SK-N-SH treated with all-trans-retinoic acid at 6 μM for 48 hours (cell line): Measurements from ENCODE around the gene MYO19.

ENCODE experiments used
- ATAC-seq: fragments of 200-7000 bp; cut with Tn5 transposase; 3 replicates; pipeline ENCODE4 v1.9.1; 2020; ENCODE audit warnings: mild to moderate bottlenecking, moderate library complexity
- ARNTL ChIP-seq: fragments of 450-650 bp; formaldehyde crosslinking; IDR thresholded peaks from 2 replicates; pipeline ENCODE4 v1.5.0; 2020; ENCODE audit warnings: low read depth, mild to moderate bottlenecking, moderate library complexity, borderline replicate concordance
- BACH2 ChIP-seq: fragments of 250-450 bp; sonication (Bioruptor Pico); IDR thresholded peaks from 2 replicates; pipeline ENCODE4 v1.9.0; 2021; ENCODE audit warnings: mild to moderate bottlenecking, borderline replicate concordance
- CSDC2 ChIP-seq: fragments of 250-450 bp; sonication (Bioruptor Pico); IDR thresholded peaks from 2 replicates; pipeline ENCODE4 v1.5.0; 2020; ENCODE audit warnings: mild to moderate bottlenecking, moderate library complexity
- ESRRG ChIP-seq: fragments of 250-450 bp; sonication (Bioruptor Pico); IDR thresholded peaks from 2 replicates; pipeline ENCODE4 v1.6.1; 2021; ENCODE audit warnings: mild to moderate bottlenecking
- GLIS3 ChIP-seq: fragments of 250-450 bp; sonication (Bioruptor Pico); IDR thresholded peaks from 2 replicates; pipeline ENCODE4 v1.5.0; 2020; ENCODE audit warnings: mild to moderate bottlenecking, moderate library complexity
- ISL1 ChIP-seq: fragments of 250-450 bp; sonication (Bioruptor Pico); IDR thresholded peaks from 2 replicates; pipeline ENCODE4 v2.1.2; 2022; ENCODE audit warnings: mild to moderate bottlenecking, moderate library complexity
- OSR1 ChIP-seq: fragments of 250-450 bp; sonication (Bioruptor Pico); IDR thresholded peaks from 2 replicates; pipeline ENCODE4 v1.8.0; 2022; ENCODE audit warnings: moderate library complexity, mild to moderate bottlenecking, inconsistent platforms
- PPARA ChIP-seq: fragments of 250-450 bp; sonication (Bioruptor Pico); IDR thresholded peaks from 2 replicates; pipeline ENCODE4 v1.5.0; 2020; ENCODE audit warnings: mild to moderate bottlenecking, borderline replicate concordance
- RARB ChIP-seq: fragments of 250-450 bp; sonication (Bioruptor Pico); IDR thresholded peaks from 2 replicates; pipeline ENCODE4 v1.8.0; 2021; ENCODE audit warnings: mild to moderate bottlenecking, moderate library complexity
- SNAI2 ChIP-seq: fragments of 250-450 bp; sonication (Bioruptor Pico); IDR thresholded peaks from 2 replicates; pipeline ENCODE4 v1.5.0; 2020; ENCODE audit warnings: mild to moderate bottlenecking, moderate library complexity
- TCF4 ChIP-seq: fragments of 250-450 bp; sonication (Bioruptor Pico); IDR thresholded peaks from 2 replicates; pipeline ENCODE4 v1.8.0; 2021; ENCODE audit warnings: mild to moderate bottlenecking, moderate library complexity, borderline replicate concordance
- TOX ChIP-seq: fragments of 250-450 bp; sonication (Bioruptor Pico); IDR thresholded peaks from 2 replicates; pipeline ENCODE4 v1.8.0; 2021; ENCODE audit warnings: mild to moderate bottlenecking, moderate library complexity, borderline replicate concordance
- ZFP3 ChIP-seq: fragments of 250-450 bp; sonication (Bioruptor Pico); IDR thresholded peaks from 2 replicates; pipeline ENCODE4 v1.5.0; 2020; ENCODE audit warnings: mild to moderate bottlenecking, moderate library complexity
- ZFP30 ChIP-seq: fragments of 450-650 bp; formaldehyde crosslinking; IDR thresholded peaks from 2 replicates; pipeline ENCODE4 v1.5.0; 2022; ENCODE audit warnings: mild to moderate bottlenecking, moderate library complexity
- ZNF565 ChIP-seq: fragments of 450-650 bp; formaldehyde crosslinking; conservative IDR thresholded peaks from 2 replicates; pipeline ENCODE4 v1.5.0; 2020; ENCODE audit warnings: low read depth, mild to moderate bottlenecking, moderate library complexity
- ZNF70 ChIP-seq: fragments of 450-650 bp; formaldehyde crosslinking; IDR thresholded peaks from 2 replicates; pipeline ENCODE4 v1.5.0; 2020; ENCODE audit warnings: mild to moderate bottlenecking, moderate library complexity
- ZNF8 ChIP-seq: fragments of 450-650 bp; formaldehyde crosslinking; IDR thresholded peaks from 2 replicates; pipeline ENCODE4 v1.5.0; 2020; ENCODE audit warnings: mild to moderate bottlenecking, moderate library complexity
- TF ChIP-seq, protein P1 (sequence below): fragments of 250-450 bp; sonication (Bioruptor Pico); IDR thresholded peaks from 2 replicates; pipeline ENCODE4 v1.5.1; 2021; ENCODE audit warnings: mild to moderate bottlenecking, moderate library complexity
- TF ChIP-seq, protein P2 (sequence below): fragments of 250-450 bp; sonication (Bioruptor Pico); IDR thresholded peaks from 2 replicates; pipeline ENCODE4 v1.8.0; 2020; ENCODE audit warnings: mild to moderate bottlenecking, moderate library complexity, borderline replicate concordance
- TF ChIP-seq, protein P3 (sequence below): fragments of 250-450 bp; sonication (Bioruptor Pico); IDR thresholded peaks from 2 replicates; pipeline ENCODE4 v1.5.0; 2020; ENCODE audit warnings: mild to moderate bottlenecking, moderate library complexity
- TF ChIP-seq, protein P4 (sequence below): fragments of 250-450 bp; sonication (Bioruptor Pico); IDR thresholded peaks from 2 replicates; pipeline ENCODE4 v1.8.0; 2021; ENCODE audit warnings: low read depth, mild to moderate bottlenecking, moderate library complexity, borderline replicate concordance

The MYO19 gene, protein sequence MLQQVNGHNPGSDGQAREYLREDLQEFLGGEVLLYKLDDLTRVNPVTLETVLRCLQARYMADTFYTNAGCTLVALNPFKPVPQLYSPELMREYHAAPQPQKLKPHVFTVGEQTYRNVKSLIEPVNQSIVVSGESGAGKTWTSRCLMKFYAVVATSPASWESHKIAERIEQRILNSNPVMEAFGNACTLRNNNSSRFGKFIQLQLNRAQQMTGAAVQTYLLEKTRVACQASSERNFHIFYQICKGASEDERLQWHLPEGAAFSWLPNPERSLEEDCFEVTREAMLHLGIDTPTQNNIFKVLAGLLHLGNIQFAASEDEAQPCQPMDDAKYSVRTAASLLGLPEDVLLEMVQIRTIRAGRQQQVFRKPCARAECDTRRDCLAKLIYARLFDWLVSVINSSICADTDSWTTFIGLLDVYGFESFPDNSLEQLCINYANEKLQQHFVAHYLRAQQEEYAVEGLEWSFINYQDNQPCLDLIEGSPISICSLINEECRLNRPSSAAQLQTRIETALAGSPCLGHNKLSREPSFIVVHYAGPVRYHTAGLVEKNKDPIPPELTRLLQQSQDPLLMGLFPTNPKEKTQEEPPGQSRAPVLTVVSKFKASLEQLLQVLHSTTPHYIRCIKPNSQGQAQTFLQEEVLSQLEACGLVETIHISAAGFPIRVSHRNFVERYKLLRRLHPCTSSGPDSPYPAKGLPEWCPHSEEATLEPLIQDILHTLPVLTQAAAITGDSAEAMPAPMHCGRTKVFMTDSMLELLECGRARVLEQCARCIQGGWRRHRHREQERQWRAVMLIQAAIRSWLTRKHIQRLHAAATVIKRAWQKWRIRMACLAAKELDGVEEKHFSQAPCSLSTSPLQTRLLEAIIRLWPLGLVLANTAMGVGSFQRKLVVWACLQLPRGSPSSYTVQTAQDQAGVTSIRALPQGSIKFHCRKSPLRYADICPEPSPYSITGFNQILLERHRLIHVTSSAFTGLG

DNA sequence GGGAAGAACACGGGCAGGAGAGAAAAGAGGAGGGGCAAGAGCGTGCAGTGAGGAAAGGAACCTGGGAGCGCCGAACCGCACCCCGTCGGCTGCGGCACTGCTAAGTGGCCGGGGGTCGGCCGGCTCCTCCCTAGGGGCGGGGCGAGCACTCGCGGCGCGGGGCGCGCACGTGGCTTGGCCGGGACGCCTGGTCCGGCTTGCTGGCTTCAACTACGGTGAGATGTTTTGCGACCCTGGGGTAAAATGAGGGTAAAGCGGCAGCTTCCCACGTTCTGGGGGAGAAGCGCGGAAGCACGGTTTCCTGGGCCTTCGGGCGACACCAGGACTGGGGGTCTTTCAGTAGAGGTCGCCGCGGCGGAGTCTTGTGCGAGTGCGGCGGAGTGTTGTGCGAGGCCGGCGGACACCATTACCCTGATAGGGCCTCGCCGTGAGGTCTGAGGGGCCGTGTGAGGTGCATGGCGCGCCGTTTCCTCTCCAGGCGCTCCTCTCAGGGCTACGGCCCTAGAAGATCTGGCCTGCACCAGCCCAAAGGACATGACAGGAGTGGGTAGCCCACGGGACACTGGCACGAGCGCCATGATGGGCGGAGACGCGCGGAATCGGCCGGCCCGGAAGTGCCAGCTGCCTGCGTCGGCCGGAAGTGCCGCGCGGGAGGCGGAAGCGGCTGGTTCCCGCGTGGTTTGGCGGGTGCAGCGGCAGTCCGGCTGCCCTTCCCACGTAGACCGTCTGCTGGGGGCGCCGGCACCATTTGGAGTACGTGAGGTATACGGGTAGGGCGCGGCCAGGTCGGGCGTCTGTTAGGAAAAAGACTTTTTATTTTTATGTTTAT, at the start of gene MYO19, which contains the start of gene PIGW:
Gene MYO19 (minus strand): TSS at position 29 of the 829 bp plus-strand sequence. CDS start 2,330 bp downstream, outside the sequence.
Gene PIGW (plus strand): TSS at position 148 of the 829 bp plus-strand sequence. CDS start 2,115 bp downstream, outside the sequence.
- ATAC-seq = peak; percentile 92

DNA sequence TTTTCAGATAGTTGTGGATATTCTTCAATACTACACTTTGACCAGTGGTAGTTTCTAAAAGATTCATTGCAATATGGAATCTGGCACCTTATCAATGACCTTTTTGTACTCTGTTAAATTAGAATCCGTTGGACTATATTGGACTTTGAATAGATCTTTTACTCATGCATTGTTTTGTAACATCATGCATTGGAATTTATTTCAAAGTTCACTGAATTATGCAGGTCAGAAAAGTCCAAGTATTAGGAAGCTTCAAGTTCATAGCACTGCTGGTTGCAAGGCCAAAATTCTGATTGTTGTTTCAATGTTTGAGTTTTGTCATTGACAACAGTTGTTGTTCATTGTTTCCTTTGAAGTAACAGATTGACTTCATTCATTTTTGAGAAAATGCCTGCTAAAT, 49.1 kb upstream of the MYO19 start:
- no peak for TF ChIP-seq PPARA (CRISPR knock-in tag)
- no peak for TF ChIP-seq BACH2 (CRISPR knock-in tag)
- no peak for TF ChIP-seq OSR1 (CRISPR knock-in tag)
- TF ChIP-seq, protein P1, sequence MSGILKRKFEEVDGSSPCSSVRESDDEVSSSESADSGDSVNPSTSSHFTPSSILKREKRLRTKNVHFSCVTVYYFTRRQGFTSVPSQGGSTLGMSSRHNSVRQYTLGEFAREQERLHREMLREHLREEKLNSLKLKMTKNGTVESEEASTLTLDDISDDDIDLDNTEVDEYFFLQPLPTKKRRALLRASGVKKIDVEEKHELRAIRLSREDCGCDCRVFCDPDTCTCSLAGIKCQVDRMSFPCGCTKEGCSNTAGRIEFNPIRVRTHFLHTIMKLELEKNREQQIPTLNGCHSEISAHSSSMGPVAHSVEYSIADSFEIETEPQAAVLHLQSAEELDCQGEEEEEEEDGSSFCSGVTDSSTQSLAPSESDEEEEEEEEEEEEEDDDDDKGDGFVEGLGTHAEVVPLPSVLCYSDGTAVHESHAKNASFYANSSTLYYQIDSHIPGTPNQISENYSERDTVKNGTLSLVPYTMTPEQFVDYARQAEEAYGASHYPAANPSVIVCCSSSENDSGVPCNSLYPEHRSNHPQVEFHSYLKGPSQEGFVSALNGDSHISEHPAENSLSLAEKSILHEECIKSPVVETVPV (CRISPR knock-in tag) = no peak
- TF ChIP-seq, protein P2, sequence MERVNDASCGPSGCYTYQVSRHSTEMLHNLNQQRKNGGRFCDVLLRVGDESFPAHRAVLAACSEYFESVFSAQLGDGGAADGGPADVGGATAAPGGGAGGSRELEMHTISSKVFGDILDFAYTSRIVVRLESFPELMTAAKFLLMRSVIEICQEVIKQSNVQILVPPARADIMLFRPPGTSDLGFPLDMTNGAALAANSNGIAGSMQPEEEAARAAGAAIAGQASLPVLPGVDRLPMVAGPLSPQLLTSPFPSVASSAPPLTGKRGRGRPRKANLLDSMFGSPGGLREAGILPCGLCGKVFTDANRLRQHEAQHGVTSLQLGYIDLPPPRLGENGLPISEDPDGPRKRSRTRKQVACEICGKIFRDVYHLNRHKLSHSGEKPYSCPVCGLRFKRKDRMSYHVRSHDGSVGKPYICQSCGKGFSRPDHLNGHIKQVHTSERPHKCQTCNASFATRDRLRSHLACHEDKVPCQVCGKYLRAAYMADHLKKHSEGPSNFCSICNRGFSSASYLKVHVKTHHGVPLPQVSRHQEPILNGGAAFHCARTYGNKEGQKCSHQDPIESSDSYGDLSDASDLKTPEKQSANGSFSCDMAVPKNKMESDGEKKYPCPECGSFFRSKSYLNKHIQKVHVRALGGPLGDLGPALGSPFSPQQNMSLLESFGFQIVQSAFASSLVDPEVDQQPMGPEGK = no peak
- TF ChIP-seq TOX (CRISPR knock-in tag) = no peak
- no peak for TF ChIP-seq ZFP3 (CRISPR knock-in tag)
- no peak for TF ChIP-seq ZNF8
- no peak for TF ChIP-seq ZNF70
- TF ChIP-seq GLIS3 (CRISPR knock-in tag) = no peak
- TF ChIP-seq ZFP30 = no peak
- TF ChIP-seq ESRRG (CRISPR knock-in tag) = no peak
- ATAC-seq = no peak

More for the DNA sequence above, at the start of gene MYO19, which contains the start of gene PIGW:
- peak; percentile 60; the same call in 1 of the 2 replicates for TF ChIP-seq ARNTL (CRISPR knock-in tag)
- no peak for TF ChIP-seq RARB (CRISPR knock-in tag)
- TF ChIP-seq, all 23 proteins: peak for 1

DNA sequence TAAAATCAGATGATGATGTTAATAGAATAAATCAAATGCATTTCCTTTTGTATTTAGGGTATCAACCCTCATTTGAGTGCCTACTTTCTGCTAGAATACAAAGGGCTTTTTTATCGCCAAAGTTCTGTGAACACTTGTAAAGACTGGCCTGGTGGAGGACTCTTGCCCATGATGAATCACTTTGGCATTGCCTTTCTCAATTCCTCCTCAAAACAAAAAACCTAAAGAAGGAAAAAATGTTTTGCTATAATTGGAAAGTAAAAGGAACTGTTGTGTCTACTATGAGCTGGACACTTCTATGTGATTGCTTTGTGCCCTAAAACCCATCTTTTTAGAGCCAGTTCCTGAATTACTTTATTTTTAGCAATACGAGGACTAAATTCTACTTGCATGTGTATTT, 44.0 kb upstream of the MYO19 start:
- TF ChIP-seq ARNTL (CRISPR knock-in tag) (no peak), ESRRG (CRISPR knock-in tag) (no peak), ZFP30 (no peak), GLIS3 (CRISPR knock-in tag) (no peak), ZFP3 (CRISPR knock-in tag) (no peak), ZNF8 (no peak)
- no peak for ATAC-seq

DNA sequence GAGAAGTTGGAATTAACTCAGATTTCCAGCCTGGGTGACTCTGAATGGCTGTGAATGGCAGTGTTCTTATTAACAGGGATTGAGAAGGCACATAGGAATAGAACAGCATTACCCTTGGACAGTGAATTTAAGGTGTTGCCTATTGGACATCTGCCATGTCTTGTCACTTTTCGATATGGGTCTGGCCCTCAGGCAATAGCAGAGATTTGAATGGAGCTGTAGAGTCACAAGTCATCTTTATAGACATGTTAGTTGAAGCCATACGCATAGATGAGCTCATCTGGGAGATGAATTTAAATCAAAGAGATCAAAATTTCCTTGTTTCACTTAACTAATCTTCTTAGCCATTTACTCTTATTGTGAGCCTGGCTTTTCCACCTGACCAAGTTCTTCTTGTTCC, 42.1 kb upstream of the MYO19 start:
- ATAC-seq = no peak
- no peak for TF ChIP-seq ESRRG (CRISPR knock-in tag)
- no peak for TF ChIP-seq CSDC2
- TF ChIP-seq TCF4 (CRISPR knock-in tag) = no peak
- no peak for TF ChIP-seq ZNF70
- no peak for TF ChIP-seq TOX (CRISPR knock-in tag)
- TF ChIP-seq, protein P3, sequence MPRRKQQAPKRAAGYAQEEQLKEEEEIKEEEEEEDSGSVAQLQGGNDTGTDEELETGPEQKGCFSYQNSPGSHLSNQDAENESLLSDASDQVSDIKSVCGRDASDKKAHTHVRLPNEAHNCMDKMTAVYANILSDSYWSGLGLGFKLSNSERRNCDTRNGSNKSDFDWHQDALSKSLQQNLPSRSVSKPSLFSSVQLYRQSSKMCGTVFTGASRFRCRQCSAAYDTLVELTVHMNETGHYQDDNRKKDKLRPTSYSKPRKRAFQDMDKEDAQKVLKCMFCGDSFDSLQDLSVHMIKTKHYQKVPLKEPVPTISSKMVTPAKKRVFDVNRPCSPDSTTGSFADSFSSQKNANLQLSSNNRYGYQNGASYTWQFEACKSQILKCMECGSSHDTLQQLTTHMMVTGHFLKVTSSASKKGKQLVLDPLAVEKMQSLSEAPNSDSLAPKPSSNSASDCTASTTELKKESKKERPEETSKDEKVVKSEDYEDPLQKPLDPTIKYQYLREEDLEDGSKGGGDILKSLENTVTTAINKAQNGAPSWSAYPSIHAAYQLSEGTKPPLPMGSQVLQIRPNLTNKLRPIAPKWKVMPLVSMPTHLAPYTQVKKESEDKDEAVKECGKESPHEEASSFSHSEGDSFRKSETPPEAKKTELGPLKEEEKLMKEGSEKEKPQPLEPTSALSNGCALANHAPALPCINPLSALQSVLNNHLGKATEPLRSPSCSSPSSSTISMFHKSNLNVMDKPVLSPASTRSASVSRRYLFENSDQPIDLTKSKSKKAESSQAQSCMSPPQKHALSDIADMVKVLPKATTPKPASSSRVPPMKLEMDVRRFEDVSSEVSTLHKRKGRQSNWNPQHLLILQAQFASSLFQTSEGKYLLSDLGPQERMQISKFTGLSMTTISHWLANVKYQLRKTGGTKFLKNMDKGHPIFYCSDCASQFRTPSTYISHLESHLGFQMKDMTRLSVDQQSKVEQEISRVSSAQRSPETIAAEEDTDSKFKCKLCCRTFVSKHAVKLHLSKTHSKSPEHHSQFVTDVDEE = no peak
- TF ChIP-seq ZNF8 = no peak
- no peak for TF ChIP-seq ZFP30
- TF ChIP-seq, protein P4, sequence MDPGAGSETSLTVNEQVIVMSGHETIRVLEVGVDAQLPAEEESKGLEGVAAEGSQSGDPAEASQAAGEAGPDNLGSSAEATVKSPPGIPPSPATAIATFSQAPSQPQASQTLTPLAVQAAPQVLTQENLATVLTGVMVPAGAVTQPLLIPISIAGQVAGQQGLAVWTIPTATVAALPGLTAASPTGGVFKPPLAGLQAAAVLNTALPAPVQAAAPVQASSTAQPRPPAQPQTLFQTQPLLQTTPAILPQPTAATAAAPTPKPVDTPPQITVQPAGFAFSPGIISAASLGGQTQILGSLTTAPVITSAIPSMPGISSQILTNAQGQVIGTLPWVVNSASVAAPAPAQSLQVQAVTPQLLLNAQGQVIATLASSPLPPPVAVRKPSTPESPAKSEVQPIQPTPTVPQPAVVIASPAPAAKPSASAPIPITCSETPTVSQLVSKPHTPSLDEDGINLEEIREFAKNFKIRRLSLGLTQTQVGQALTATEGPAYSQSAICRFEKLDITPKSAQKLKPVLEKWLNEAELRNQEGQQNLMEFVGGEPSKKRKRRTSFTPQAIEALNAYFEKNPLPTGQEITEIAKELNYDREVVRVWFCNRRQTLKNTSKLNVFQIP (CRISPR knock-in tag) = no peak
- no peak for TF ChIP-seq BACH2 (CRISPR knock-in tag)
- TF ChIP-seq, protein P1 (CRISPR knock-in tag) = no peak
- no peak for TF ChIP-seq SNAI2 (CRISPR knock-in tag)
- TF ChIP-seq PPARA (CRISPR knock-in tag) = no peak
- no peak for TF ChIP-seq OSR1 (CRISPR knock-in tag)
- TF ChIP-seq ISL1 (CRISPR knock-in tag) = no peak
- no peak for TF ChIP-seq RARB (CRISPR knock-in tag)
- TF ChIP-seq ZNF565 = no peak
